GM23248 (cell line): ENCODE data around the gene TMPRSS3. TPM values are rescaled to one million over a fixed set of nuclear protein-coding genes. Genes with fewer than 3 reads are reported as not detected.
A peak's percentile ranks its signal among the peaks of the same experiment; 100 is the strongest.

Experiments used
- DNase-seq: peaks from one replicate; pipeline ENCODE4 v3.0.0-alpha.2; 2015
- H2AFZ ChIP-seq: fragments of 200-600 bp; sonication (generic); 2 replicates; pipeline ENCODE4 v1.6.1; 2016; ENCODE audit warnings: antibody characterized with exemption
- H3F3A ChIP-seq: fragments of 200-600 bp; sonication (generic); 2 replicates; pipeline ENCODE4 v1.6.1; 2016; ENCODE audit warnings: mild to moderate bottlenecking, antibody characterized with exemption, mixed run types; ENCODE audit not compliant: insufficient read depth
- H3K27ac ChIP-seq: fragments of 200-600 bp; sonication (generic); 2 replicates; pipeline ENCODE4 v1.5.1; 2016; ENCODE audit warnings: mild to moderate bottlenecking
- H3K27me3 ChIP-seq: fragments of 200-600 bp; sonication (generic); replicated peaks from 2 replicates; pipeline ENCODE4 v1.6.1; 2016; ENCODE audit warnings: mild to moderate bottlenecking; ENCODE audit not compliant: insufficient read depth
- H3K36me3 ChIP-seq: fragments of 200-600 bp; sonication (generic); 2 replicates; pipeline ENCODE4 v1.6.1; 2016; ENCODE audit warnings: low read depth, mild to moderate bottlenecking
- H3K4me1 ChIP-seq: fragments of 200-600 bp; sonication (generic); 2 replicates; pipeline ENCODE4 v1.6.1; 2016; ENCODE audit warnings: mild to moderate bottlenecking; ENCODE audit not compliant: insufficient read depth
- H3K4me2 ChIP-seq: fragments of 200-600 bp; sonication (generic); one replicate; pipeline ENCODE4 v1.6.1; 2016; ENCODE audit warnings: mild to moderate bottlenecking; ENCODE audit not compliant: unreplicated experiment
- H3K4me3 ChIP-seq: fragments of 200-600 bp; sonication (generic); 2 replicates; pipeline ENCODE4 v1.5.1; 2016; ENCODE audit warnings: mild to moderate bottlenecking
- H3K79me2 ChIP-seq: fragments of 200-600 bp; sonication (generic); 2 replicates; pipeline ENCODE4 v1.6.1; 2016; ENCODE audit warnings: mild to moderate bottlenecking; ENCODE audit not compliant: insufficient read depth
- H3K9ac ChIP-seq: fragments of 200-600 bp; sonication (generic); 2 replicates; pipeline ENCODE4 v1.6.1; 2016; ENCODE audit warnings: mild to moderate bottlenecking
- H3K9me2 ChIP-seq: fragments of 200-600 bp; sonication (generic); 2 replicates; pipeline ENCODE4 v1.6.1; 2016; ENCODE audit warnings: mixed run types, mild to moderate bottlenecking, moderate library complexity; ENCODE audit not compliant: insufficient read depth
- H3K9me3 ChIP-seq: fragments of 200-600 bp; sonication (generic); one replicate; pipeline ENCODE4 v1.6.1; 2017; ENCODE audit warnings: low read depth
- H4K20me1 ChIP-seq: fragments of 200-600 bp; sonication (generic); 2 replicates; pipeline ENCODE4 v1.6.0; 2016; ENCODE audit not compliant: insufficient read depth
- EZH2 ChIP-seq: fragments of 200-600 bp; sonication (generic); IDR thresholded peaks from 2 replicates; pipeline ENCODE4 v1.6.1; 2018; ENCODE audit warnings: antibody characterized with exemption, mild to moderate bottlenecking; ENCODE audit not compliant: insufficient read depth, poor library complexity, severe bottlenecking
- EZH2phosphoT487 ChIP-seq: fragments of 200-600 bp; sonication (generic); IDR thresholded peaks from 2 replicates; pipeline ENCODE4 v1.6.1; 2018; ENCODE audit warnings: antibody characterized with exemption, moderate library complexity, mild to moderate bottlenecking, low read depth; ENCODE audit not compliant: insufficient read depth
- WGBS, 2 experiments: methylation state at CpG; one replicate each; pipeline ENCODE4 v1.1.6; 2015 to 2017; ENCODE audit warnings: low lambda C conversion rate in 2 of 2, low coverage in 1 of 2; ENCODE audit errors: missing lambda C conversion rate in 2 of 2; 5-methylcytosine and 5-hydroxymethylcytosine counted together
- in situ Hi-C: fragments of 300-500 bp; cut with MboI; formaldehyde crosslinking; loops from 2 replicates; pipeline ENCODE4 v1.15.0; 2020
- polyA plus RNA-seq: library from polyadenylated mRNA; unstranded; fragments of >200 nt; fragmentation: Nextera tagmentation; extraction: Ambion mirVana; gene quantifications from 2 replicates; pipeline ENCODE4 v1.2.1, GENCODE V29; 2016
- total RNA-seq: library from RNA; depleted of rRNA; stranded (reverse); fragments of >200 nt; shearing (Covaris generic); gene quantifications from 2 replicates; pipeline ENCODE4 v1.2.3, GENCODE V29; 2014

Gene TMPRSS3
- total and polyA plus RNA-seq, 2 experiments from 2014 or later = not detected

DNA sequence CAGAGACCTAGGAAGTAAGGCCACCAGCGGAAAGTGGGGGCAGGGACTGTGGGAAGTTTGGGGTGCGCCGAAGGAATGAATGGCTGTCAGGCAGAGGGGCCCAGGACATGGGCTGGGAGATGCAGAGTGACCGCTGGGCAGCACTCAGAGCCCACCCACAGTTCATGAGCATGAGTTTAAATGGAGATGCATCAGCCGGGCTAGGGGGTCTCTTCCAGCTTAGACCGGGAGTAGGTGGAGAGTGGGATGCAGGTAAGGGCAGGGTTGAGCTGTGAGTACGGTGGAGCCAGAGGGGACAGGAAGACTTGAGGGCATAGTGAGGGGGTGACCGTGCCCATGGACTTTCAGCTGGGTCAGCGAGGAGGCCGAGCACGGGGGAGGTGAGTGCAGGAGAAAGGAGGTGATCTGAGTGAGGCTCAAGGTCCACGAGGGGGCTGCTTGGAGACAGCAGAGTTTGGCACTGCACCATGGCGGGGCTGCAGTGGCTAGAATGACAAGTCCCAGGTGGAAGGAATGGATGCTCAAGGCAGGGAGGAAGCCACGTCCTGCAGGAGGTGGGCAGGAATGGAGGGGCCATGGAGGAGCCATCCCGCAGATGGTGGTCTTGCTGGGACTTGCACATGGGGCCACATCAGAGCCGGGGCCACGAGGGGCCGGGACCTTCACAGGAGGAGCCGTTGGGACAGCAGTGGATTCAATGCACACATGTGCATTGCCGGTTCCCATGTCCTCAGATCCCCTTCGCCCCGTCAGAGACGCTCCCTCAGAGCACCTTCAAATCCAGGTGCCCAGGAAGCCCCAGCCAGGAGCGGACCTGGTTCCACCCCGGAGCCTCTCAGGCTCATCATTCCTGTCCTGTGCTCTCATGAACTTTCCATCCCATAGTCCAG, 42.7 kb upstream of the TMPRSS3 start:
- H3K9me3 ChIP-seq = no peaks in the 10 kb centered on the region
- TF ChIP-seq EZH2 (no peak), EZH2phosphoT487 (no peak)
- H3K27me3 ChIP-seq = no peaks in the 10 kb centered on the region
- no peaks in the 10 kb centered on the region for H3K36me3 ChIP-seq
- H3K79me2 ChIP-seq = no peaks in the 10 kb centered on the region
- H3K27ac ChIP-seq = no peak overlapping the region
- no peaks in the 10 kb centered on the region for H3K9me2 ChIP-seq
- H4K20me1 ChIP-seq = no peaks in the 10 kb centered on the region
- H3K4me3 ChIP-seq = no peak overlapping the region
- 48 to 53% methylated on average over 25 of the region's 25 CpGs for WGBS, 2 experiments
- H3K4me2 ChIP-seq = no peak overlapping the region
- H3K4me1 ChIP-seq = no peaks in the 10 kb centered on the region
- in situ Hi-C loops = no loop called here
- H2AFZ ChIP-seq = no peak overlapping the region
- no peak for DNase-seq
- H3F3A ChIP-seq = no peaks in the 10 kb centered on the region
- H3K9ac ChIP-seq = no peak overlapping the region

GRCh38 chr21:42437786-42438185, 41.9 kb upstream of the TMPRSS3 start:
- WGBS, 2 experiments = 24 to 27% methylated on average over 8 of the region's 8 CpGs
- no peak overlapping the region for H3K27ac ChIP-seq
- H3K27me3 ChIP-seq = no peaks in the 10 kb centered on the region
- no peaks in the 10 kb centered on the region for H3K79me2 ChIP-seq
- H3K9me3 ChIP-seq = no peaks in the 10 kb centered on the region
- peak; percentile 6 for DNase-seq
- H3F3A ChIP-seq = no peaks in the 10 kb centered on the region
- H3K4me2 ChIP-seq = no peak overlapping the region
- in situ Hi-C loops = no loop called here
- TF ChIP-seq EZH2phosphoT487 = no peak
- no peak for TF ChIP-seq EZH2
- no peak overlapping the region for H3K9ac ChIP-seq
- no peak overlapping the region for H2AFZ ChIP-seq
- H4K20me1 ChIP-seq = no peaks in the 10 kb centered on the region
- no peaks in the 10 kb centered on the region for H3K9me2 ChIP-seq
- H3K36me3 ChIP-seq = no peaks in the 10 kb centered on the region
- H3K4me1 ChIP-seq = no peaks in the 10 kb centered on the region
- no peak overlapping the region for H3K4me3 ChIP-seq

DNA sequence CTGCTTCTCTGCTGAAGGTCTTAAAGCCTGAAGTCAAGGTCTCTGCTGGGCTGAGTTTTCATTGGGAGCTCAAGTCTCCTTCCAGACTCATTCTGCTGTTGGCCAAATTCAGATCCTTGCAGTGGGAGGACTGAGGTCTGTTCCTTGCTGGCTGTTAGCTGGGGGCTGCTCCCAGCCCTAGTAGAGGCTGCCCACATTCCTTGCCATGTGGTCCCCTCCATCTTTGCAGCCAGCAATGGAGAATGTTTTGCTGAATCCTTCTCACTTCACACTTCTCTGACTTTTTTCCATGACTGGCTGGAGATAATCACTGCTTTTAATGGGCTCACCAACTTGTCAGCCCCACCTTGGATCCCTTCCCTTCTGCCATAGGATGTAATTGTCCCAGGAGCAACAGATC, 41.1 kb upstream of the TMPRSS3 start:
- DNase-seq = no peak
- H3K4me2 ChIP-seq = no peak overlapping the region
- no peaks in the 10 kb centered on the region for H3K36me3 ChIP-seq
- H3K4me1 ChIP-seq = no peaks in the 10 kb centered on the region
- in situ Hi-C loops = no loop called here
- no peak overlapping the region for H3K9ac ChIP-seq
- H3K9me2 ChIP-seq = no peaks in the 10 kb centered on the region
- H3F3A ChIP-seq = no peaks in the 10 kb centered on the region
- H2AFZ ChIP-seq = no peak overlapping the region
- no peak for TF ChIP-seq EZH2
- TF ChIP-seq EZH2phosphoT487 = no peak
- H3K79me2 ChIP-seq = no peaks in the 10 kb centered on the region
- H3K27ac ChIP-seq = no peak overlapping the region
- H3K4me3 ChIP-seq = no peak overlapping the region
- no peaks in the 10 kb centered on the region for H3K27me3 ChIP-seq
- H3K9me3 ChIP-seq = no peaks in the 10 kb centered on the region
- H4K20me1 ChIP-seq = no peaks in the 10 kb centered on the region

DNA sequence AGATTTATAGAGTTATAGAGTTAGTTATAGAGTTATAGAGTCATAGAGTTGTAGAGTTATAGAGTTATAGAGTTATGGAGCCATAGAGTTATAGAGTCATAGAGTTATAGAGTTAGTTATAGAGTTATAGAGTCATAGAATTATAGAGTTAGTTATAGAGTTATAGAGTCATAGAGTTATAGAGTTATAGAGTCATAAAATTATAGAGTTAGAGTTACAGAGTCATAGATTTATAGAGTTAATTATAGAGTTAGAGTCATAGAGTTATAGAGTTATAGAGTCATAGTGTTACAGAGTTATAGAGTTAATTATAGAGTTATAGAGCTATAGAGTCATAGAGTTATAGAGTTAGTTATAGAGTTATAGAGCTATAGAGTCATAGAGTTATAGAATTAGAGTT, 40.0 kb upstream of the TMPRSS3 start:
- Histone ChIP-seq H3K79me2 (no peaks in the 10 kb centered on the region), H3K27ac (no peak overlapping the region), H3K9me2 (no peaks in the 10 kb centered on the region), H3K4me3 (no peak overlapping the region), H4K20me1 (no peaks in the 10 kb centered on the region), H3K27me3 (no peaks in the 10 kb centered on the region), H3K36me3 (no peaks in the 10 kb centered on the region), H3K9ac (no peak overlapping the region), H3K4me1 (no peaks in the 10 kb centered on the region), H3K9me3 (no peaks in the 10 kb centered on the region), H3K4me2 (no peak overlapping the region), H2AFZ (no peak overlapping the region), H3F3A (no peaks in the 10 kb centered on the region)
- in situ Hi-C loops = no loop called here
- TF ChIP-seq EZH2 (no peak), EZH2phosphoT487 (no peak)
- no peak for DNase-seq
